MM.1S (cell line): ENCODE results near the gene NHLRC1.

Experiments used
- EZH2 ChIP-seq: fragments of 300-600 bp; sonication (generic); optimal IDR thresholded peaks from 2 replicates; pipeline ENCODE3; 2017; ENCODE audit warnings: low read depth, mild to moderate bottlenecking, antibody characterized with exemption, low read length, mixed read lengths
- EZH2phosphoT487 ChIP-seq: fragments of 300-600 bp; sonication (generic); IDR thresholded peaks from 2 replicates; pipeline ENCODE4 v1.6.1; 2018; ENCODE audit warnings: antibody characterized with exemption, low read length
- TF ChIP-seq, protein P1 (sequence below): fragments of 300-600 bp; sonication (generic); IDR thresholded peaks from 2 replicates; pipeline ENCODE4 v1.5.1; 2016; ENCODE audit warnings: antibody characterized with exemption, low read length, mixed read lengths

DNA sequence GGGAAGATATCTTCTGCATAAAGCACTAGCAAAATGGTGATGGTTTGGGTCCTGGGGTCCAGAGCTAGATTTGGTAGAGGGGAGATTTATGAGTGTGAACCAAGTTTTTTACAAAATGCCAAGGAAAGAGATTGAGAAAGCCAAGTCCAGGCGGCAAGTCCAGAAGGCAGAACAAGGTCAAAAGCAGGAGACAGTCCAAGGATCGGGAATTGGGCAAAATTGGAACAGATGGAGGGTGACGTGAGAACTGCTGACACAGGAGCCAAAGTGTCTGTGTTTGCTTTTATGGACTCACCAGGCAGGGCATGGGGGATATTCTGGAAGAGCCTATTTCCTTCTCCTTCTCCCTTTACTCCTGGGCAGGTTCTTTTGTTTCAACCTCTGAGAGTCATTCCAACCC, 4.1 kb downstream of the NHLRC1 start:
- TF ChIP-seq, protein P1, sequence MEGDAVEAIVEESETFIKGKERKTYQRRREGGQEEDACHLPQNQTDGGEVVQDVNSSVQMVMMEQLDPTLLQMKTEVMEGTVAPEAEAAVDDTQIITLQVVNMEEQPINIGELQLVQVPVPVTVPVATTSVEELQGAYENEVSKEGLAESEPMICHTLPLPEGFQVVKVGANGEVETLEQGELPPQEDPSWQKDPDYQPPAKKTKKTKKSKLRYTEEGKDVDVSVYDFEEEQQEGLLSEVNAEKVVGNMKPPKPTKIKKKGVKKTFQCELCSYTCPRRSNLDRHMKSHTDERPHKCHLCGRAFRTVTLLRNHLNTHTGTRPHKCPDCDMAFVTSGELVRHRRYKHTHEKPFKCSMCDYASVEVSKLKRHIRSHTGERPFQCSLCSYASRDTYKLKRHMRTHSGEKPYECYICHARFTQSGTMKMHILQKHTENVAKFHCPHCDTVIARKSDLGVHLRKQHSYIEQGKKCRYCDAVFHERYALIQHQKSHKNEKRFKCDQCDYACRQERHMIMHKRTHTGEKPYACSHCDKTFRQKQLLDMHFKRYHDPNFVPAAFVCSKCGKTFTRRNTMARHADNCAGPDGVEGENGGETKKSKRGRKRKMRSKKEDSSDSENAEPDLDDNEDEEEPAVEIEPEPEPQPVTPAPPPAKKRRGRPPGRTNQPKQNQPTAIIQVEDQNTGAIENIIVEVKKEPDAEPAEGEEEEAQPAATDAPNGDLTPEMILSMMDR = no peak
- TF ChIP-seq EZH2 (no peak), EZH2phosphoT487 (no peak)
